DND-41 (cell line): Measurements from ENCODE around the gene ECT2L.

Experiments used
- ATAC-seq: fragments of 200-7000 bp; cut with Tn5 transposase; 3 replicates; pipeline ENCODE4 v1.9.1; 2021; ENCODE audit warnings: low read depth; ENCODE audit not compliant: insufficient read depth
- DNase-seq: peaks from one replicate; pipeline ENCODE4 v3.0.0-alpha.2; 2020
- H2AFZ ChIP-seq: 2 replicates; pipeline ENCODE4 v1.6.0; 2012; ENCODE audit warnings: low read depth, low read length
- H3K27ac ChIP-seq: 2 replicates; pipeline ENCODE4 v1.5.1; 2012; ENCODE audit warnings: low read length, inconsistent platforms
- H3K27me3 ChIP-seq: fragments of 200-600 bp; sonication (generic); 2 replicates; pipeline ENCODE4 v1.6.0; 2012; ENCODE audit warnings: low read length, mild to moderate bottlenecking, inconsistent platforms; ENCODE audit not compliant: insufficient read depth, poor library complexity
- H3K36me3 ChIP-seq: 2 replicates; pipeline ENCODE4 v1.5.1; 2012; ENCODE audit warnings: low read length, inconsistent platforms; ENCODE audit not compliant: insufficient read depth
- H3K4me1 ChIP-seq: 2 replicates; pipeline ENCODE4 v1.5.1; 2012; ENCODE audit warnings: mild to moderate bottlenecking, low read length; ENCODE audit not compliant: insufficient read depth
- H3K4me2 ChIP-seq: 2 replicates; pipeline ENCODE4 v1.6.0; 2012; ENCODE audit warnings: mild to moderate bottlenecking, moderate library complexity, low read length, inconsistent platforms; ENCODE audit not compliant: insufficient read depth
- H3K4me3 ChIP-seq, 2 experiments: fragments of 200-600 bp in 1 of 2; shearing (Covaris generic) in 1 of 2; 2 replicates each; pipeline ENCODE4 v1.5.1; 2012 to 2016; ENCODE audit warnings: inconsistent platforms in 2 of 2, low read length in 2 of 2, mild to moderate bottlenecking in 2 of 2, low read depth in 1 of 2, moderate library complexity in 1 of 2
- H3K79me2 ChIP-seq: 2 replicates; pipeline ENCODE4 v1.6.0; 2012; ENCODE audit warnings: low read length, inconsistent platforms; ENCODE audit not compliant: insufficient read depth
- H3K9ac ChIP-seq: 2 replicates; pipeline ENCODE4 v1.6.0; 2012; ENCODE audit warnings: low read depth, mild to moderate bottlenecking, inconsistent platforms, low read length, moderate library complexity
- H3K9me3 ChIP-seq: 2 replicates; pipeline ENCODE4 v1.5.1; 2012; ENCODE audit warnings: low read length, moderate library complexity, mild to moderate bottlenecking, inconsistent platforms; ENCODE audit not compliant: insufficient read depth, severe bottlenecking
- H4K20me1 ChIP-seq: 2 replicates; pipeline ENCODE4 v1.6.0; 2012; ENCODE audit warnings: low read length; ENCODE audit not compliant: insufficient read depth
- CTCF ChIP-seq: IDR thresholded peaks from 2 replicates; pipeline ENCODE4 v1.5.1; 2012; ENCODE audit warnings: borderline replicate concordance, low read length, moderate library complexity, mild to moderate bottlenecking; ENCODE audit not compliant: poor library complexity, severe bottlenecking; ENCODE audit errors: extremely low read depth
- EZH2 ChIP-seq: IDR thresholded peaks from 3 replicates; pipeline ENCODE4 v1.6.1; 2012; ENCODE audit warnings: borderline replicate concordance, low read depth, mild to moderate bottlenecking, moderate library complexity, low read length, inconsistent platforms; ENCODE audit not compliant: severe bottlenecking

The ECT2L gene

DNA sequence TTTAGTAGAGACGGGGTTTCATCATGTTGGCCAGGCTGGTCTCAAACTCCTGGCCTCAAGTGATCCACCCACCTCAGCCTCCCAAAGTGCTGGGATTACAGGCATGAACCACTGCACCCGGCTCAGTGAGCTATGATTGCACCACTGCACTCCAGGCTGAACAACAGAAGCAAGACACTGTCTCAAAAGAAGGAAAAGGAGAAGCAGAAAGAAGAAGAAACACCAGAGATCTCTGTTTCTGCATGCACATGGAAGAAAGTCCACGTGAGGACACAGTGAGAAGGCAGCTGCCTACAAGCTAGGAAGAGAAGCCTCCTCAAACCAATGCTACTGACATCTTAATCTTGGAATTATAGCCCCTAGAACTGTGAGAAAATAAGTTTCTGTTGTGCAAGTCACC lies 16.0 kb downstream of the ECT2L start:
- Histone ChIP-seq H4K20me1 (no peaks in the 10 kb centered on the region), H3K9me3 (no peaks in the 10 kb centered on the region), H2AFZ (no peak overlapping the region), H3K79me2 (no peaks in the 10 kb centered on the region), H3K4me3 (no peak overlapping the region), H3K4me2 (no peak overlapping the region), H3K9ac (no peak overlapping the region), H3K4me1 (no peaks in the 10 kb centered on the region), H3K27ac (no peak overlapping the region), H3K27me3 (peaks cover 4% of the 10 kb centered on the region), H3K36me3 (no peaks in the 10 kb centered on the region)
- TF ChIP-seq CTCF (no peak), EZH2 (no peak)
- ATAC-seq (no peak), DNase-seq (no peak)

GRCh38 chr6:138814179-138814834 lies 18.4 kb downstream of the ECT2L start:
- Histone ChIP-seq H3K4me1 (no peaks in the 10 kb centered on the region), H2AFZ (no peak overlapping the region), H3K27ac (no peak overlapping the region), H3K36me3 (no peaks in the 10 kb centered on the region), H3K27me3 (peaks cover 4% of the 10 kb centered on the region), H3K79me2 (no peaks in the 10 kb centered on the region), H3K4me3 (no peak overlapping the region), H4K20me1 (no peaks in the 10 kb centered on the region), H3K4me2 (no peak overlapping the region), H3K9me3 (no peaks in the 10 kb centered on the region), H3K9ac (no peak overlapping the region)
- DNase-seq, result no peak
- ATAC-seq, result no peak
- TF ChIP-seq EZH2 (no peak), CTCF (no peak)

DNA sequence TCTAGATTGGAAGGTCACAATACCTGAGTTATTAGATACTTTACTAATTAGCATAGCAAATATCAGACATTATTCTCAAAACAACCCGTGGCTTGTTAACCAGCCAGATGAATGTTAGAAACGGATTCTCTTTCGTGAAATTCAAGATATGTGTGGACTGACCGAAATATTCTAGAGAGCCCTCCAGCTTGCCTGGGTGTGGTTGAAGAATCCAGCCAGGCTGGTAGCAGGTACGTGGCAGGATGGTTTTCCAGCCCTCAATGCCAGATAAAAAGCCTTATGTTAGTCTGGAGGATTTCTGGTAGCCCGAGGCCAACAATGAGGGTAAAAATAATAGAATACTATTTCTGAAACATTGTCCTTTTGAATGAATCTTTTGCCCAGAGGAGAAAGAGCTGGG lies 19.3 kb downstream of the ECT2L start:
- DNase-seq, result no peak

More for the DNA sequence above, 19.3 kb downstream of the ECT2L start:
- H3K4me1 ChIP-seq, result no peaks in the 10 kb centered on the region
- H3K4me2 ChIP-seq, result no peak overlapping the region
- no peaks in the 10 kb centered on the region for H3K9me3 ChIP-seq
- peaks cover 4% of the 10 kb centered on the region for H3K27me3 ChIP-seq
- H4K20me1 ChIP-seq, result no peaks in the 10 kb centered on the region
- ATAC-seq, result no peak
- no peak overlapping the region for H3K9ac ChIP-seq
- no peaks in the 10 kb centered on the region for H3K36me3 ChIP-seq
- no peak for TF ChIP-seq EZH2
- no peak for TF ChIP-seq CTCF
- H3K79me2 ChIP-seq, result no peaks in the 10 kb centered on the region
- H3K4me3 ChIP-seq, result no peak overlapping the region
- H2AFZ ChIP-seq, result no peak overlapping the region
- no peak overlapping the region for H3K27ac ChIP-seq
